DOHH2 (cell line): ENCODE measurements around the gene FOXA3.

Source experiments
- H3F3A ChIP-seq: fragments of 200-600 bp; sonication (generic), shearing (Covaris generic); 2 replicates; pipeline ENCODE4 v1.6.0; 2016; ENCODE audit warnings: antibody characterized with exemption, mild to moderate bottlenecking; ENCODE audit not compliant: control insufficient read depth, insufficient read depth
- H3K27ac ChIP-seq: fragments of 200-600 bp; sonication (generic); 2 replicates; pipeline ENCODE4 v1.5.1; 2014; ENCODE audit warnings: low read depth, mild to moderate bottlenecking, low read length, moderate library complexity
- H3K27me3 ChIP-seq: fragments of 200-600 bp; sonication (generic); 2 replicates; pipeline ENCODE4 v1.6.1; 2014; ENCODE audit warnings: mild to moderate bottlenecking, low read length, mixed read lengths; ENCODE audit not compliant: control insufficient read depth
- H3K36me3 ChIP-seq: fragments of 200-600 bp; sonication (generic); 2 replicates; pipeline ENCODE4 v1.6.1; 2014; ENCODE audit warnings: mild to moderate bottlenecking, low read length, moderate library complexity, mixed read lengths; ENCODE audit not compliant: control insufficient read depth
- H3K4me1 ChIP-seq: fragments of 200-600 bp; sonication (generic); 2 replicates; pipeline ENCODE4 v1.6.1; 2014; ENCODE audit warnings: mild to moderate bottlenecking, low read length, mixed read lengths; ENCODE audit not compliant: control insufficient read depth
- H3K4me2 ChIP-seq: fragments of 200-600 bp; sonication (generic); 2 replicates; pipeline ENCODE4 v1.6.0; 2014; ENCODE audit warnings: mild to moderate bottlenecking, low read length, moderate library complexity
- H3K4me3 ChIP-seq: fragments of 200-600 bp; sonication (generic); 2 replicates; pipeline ENCODE4 v1.5.1; 2014; ENCODE audit warnings: mild to moderate bottlenecking, low read length, mixed read lengths
- H3K79me2 ChIP-seq: fragments of 200-600 bp; sonication (generic); 2 replicates; pipeline ENCODE4 v1.6.1; 2014; ENCODE audit warnings: mild to moderate bottlenecking, low read length, mixed read lengths; ENCODE audit not compliant: control insufficient read depth
- H3K9me2 ChIP-seq: fragments of 200-600 bp; sonication (generic); replicated peaks from 2 replicates; pipeline ENCODE4 v1.6.1; 2014; ENCODE audit warnings: mild to moderate bottlenecking, low read length, mixed read lengths; ENCODE audit not compliant: control insufficient read depth
- H3K9me3 ChIP-seq: fragments of 200-600 bp; sonication (generic); 2 replicates; pipeline ENCODE4 v1.6.1; 2014; ENCODE audit warnings: antibody characterized with exemption, low read length, mixed read lengths; ENCODE audit not compliant: control insufficient read depth, insufficient read depth
- H4K20me1 ChIP-seq: fragments of 200-600 bp; sonication (generic); 2 replicates; pipeline ENCODE4 v1.6.0; 2014; ENCODE audit warnings: low read depth, mild to moderate bottlenecking, antibody characterized with exemption, low read length, moderate library complexity; ENCODE audit not compliant: control insufficient read depth, insufficient read depth
- CTCF ChIP-seq: fragments of 200-600 bp; sonication (generic); IDR thresholded peaks from one replicate; pipeline ENCODE4 v1.5.1; 2014; ENCODE audit warnings: antibody characterized with exemption, mild to moderate bottlenecking, low read depth, low read length; ENCODE audit not compliant: poor library complexity, severe bottlenecking
- EZH2phosphoT487 ChIP-seq: fragments of 200-600 bp; sonication (generic); IDR thresholded peaks from 2 replicates; pipeline ENCODE4 v1.6.1; 2017; ENCODE audit warnings: borderline replicate concordance, mild to moderate bottlenecking, antibody characterized with exemption, low read length, moderate library complexity, mixed read lengths

Gene FOXA3

GRCh38 chr19:45918721-45919120 lies 54.6 kb downstream of the FOXA3 start:
- TF ChIP-seq CTCF = no peak
- TF ChIP-seq EZH2phosphoT487 = no peak
- Histone ChIP-seq H3K9me2 (no peaks in the 10 kb centered on the region), H3K4me3 (no peak overlapping the region), H3K9me3 (no peaks in the 10 kb centered on the region), H3K4me2 (no peak overlapping the region), H3K4me1 (peaks cover 4% of the 10 kb centered on the region), H3K27ac (no peak overlapping the region), H3F3A (no peaks in the 10 kb centered on the region), H4K20me1 (no peaks in the 10 kb centered on the region), H3K36me3 (no peaks in the 10 kb centered on the region), H3K27me3 (peaks cover 28% of the 10 kb centered on the region), H3K79me2 (no peaks in the 10 kb centered on the region)

DNA sequence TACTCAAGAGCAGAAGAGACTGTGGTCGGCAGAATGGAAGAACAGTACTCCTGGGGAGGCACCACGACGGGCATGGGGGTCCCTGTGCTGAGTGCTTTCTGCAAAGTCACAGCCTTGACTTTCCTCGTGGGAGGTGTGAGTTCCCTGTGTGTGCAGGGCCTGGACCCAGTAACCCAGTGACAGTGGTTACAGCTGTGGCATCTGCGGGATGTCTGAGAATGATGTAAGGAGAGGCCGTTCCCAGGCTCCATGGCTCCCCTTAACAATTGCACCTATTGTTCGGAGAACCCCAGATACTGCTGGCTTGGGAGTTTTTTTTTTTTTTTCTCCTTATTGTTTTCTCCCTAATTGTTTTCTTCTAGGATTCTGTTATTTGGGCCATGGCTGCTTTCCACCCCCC lies 55.6 kb downstream of the FOXA3 start:
- Histone ChIP-seq H3K27me3 (peaks cover 28% of the 10 kb centered on the region), H3K27ac (no peak overlapping the region), H3K4me2 (no peak overlapping the region), H3F3A (no peaks in the 10 kb centered on the region), H3K4me3 (no peak overlapping the region), H4K20me1 (no peaks in the 10 kb centered on the region), H3K4me1 (no peaks in the 10 kb centered on the region), H3K9me2 (no peaks in the 10 kb centered on the region), H3K36me3 (no peaks in the 10 kb centered on the region), H3K79me2 (no peaks in the 10 kb centered on the region), H3K9me3 (no peaks in the 10 kb centered on the region)
- TF ChIP-seq EZH2phosphoT487 (no peak), CTCF (no peak)

GRCh38 chr19:45920458-45920857 lies 56.3 kb downstream of the FOXA3 start:
- Histone ChIP-seq H3K4me1 (no peaks in the 10 kb centered on the region), H3K9me2 (no peaks in the 10 kb centered on the region), H3K9me3 (no peaks in the 10 kb centered on the region), H4K20me1 (no peaks in the 10 kb centered on the region), H3K27me3 (peaks cover 28% of the 10 kb centered on the region), H3K27ac (no peak overlapping the region), H3K36me3 (no peaks in the 10 kb centered on the region), H3K4me3 (no peak overlapping the region), H3K79me2 (no peaks in the 10 kb centered on the region), H3F3A (no peaks in the 10 kb centered on the region), H3K4me2 (no peak overlapping the region)
- TF ChIP-seq CTCF = no peak
- no peak for TF ChIP-seq EZH2phosphoT487

GRCh38 chr19:45922281-45922680 lies 58.2 kb downstream of the FOXA3 start:
- Histone ChIP-seq H3K9me3 (no peaks in the 10 kb centered on the region), H3K36me3 (no peaks in the 10 kb centered on the region), H3F3A (no peaks in the 10 kb centered on the region), H3K4me2 (no peak overlapping the region), H3K27ac (no peak overlapping the region), H3K4me3 (no peak overlapping the region), H3K4me1 (peaks cover under 1% of the 10 kb centered on the region; the same call in 1 of the 2 replicates), H3K27me3 (peaks cover 23% of the 10 kb centered on the region), H3K79me2 (no peaks in the 10 kb centered on the region), H3K9me2 (no peaks in the 10 kb centered on the region), H4K20me1 (no peaks in the 10 kb centered on the region)
- TF ChIP-seq CTCF (peak; percentile 43), EZH2phosphoT487 (no peak)
